ENCODE measurements around the gene IGFBP4. TPM values are rescaled to one million over a fixed set of nuclear protein-coding genes. Genes with fewer than 3 reads are reported as not detected.

IGFBP4 gene
- total RNA-seq, 1 donor, result 314 TPM

DNA sequence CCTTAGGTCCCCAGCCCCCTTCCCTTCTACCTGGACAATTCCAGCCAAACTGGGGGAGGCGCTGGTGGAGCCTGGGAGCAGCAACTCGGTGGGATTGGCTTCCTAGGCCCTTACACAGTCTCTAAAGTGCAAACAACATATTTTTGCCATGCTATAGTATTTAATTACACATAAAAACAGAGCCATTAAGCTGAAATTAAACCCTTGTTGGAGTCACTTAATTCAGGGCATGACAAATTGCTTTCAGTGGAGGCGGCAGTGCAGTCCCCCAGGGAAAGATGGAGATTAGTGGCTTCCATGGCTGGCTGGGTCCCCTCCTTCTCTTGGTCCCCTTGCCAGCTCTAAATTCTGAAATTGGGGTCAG lies 17.3 kb downstream of the IGFBP4 start:
- no peak overlapping the region for H3K4me3 ChIP-seq (ENCODE audit: low read depth, low read length)
- TF ChIP-seq, protein P1, sequence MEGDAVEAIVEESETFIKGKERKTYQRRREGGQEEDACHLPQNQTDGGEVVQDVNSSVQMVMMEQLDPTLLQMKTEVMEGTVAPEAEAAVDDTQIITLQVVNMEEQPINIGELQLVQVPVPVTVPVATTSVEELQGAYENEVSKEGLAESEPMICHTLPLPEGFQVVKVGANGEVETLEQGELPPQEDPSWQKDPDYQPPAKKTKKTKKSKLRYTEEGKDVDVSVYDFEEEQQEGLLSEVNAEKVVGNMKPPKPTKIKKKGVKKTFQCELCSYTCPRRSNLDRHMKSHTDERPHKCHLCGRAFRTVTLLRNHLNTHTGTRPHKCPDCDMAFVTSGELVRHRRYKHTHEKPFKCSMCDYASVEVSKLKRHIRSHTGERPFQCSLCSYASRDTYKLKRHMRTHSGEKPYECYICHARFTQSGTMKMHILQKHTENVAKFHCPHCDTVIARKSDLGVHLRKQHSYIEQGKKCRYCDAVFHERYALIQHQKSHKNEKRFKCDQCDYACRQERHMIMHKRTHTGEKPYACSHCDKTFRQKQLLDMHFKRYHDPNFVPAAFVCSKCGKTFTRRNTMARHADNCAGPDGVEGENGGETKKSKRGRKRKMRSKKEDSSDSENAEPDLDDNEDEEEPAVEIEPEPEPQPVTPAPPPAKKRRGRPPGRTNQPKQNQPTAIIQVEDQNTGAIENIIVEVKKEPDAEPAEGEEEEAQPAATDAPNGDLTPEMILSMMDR (IDR thresholded peaks at IDR 0.05; ENCODE audit: insufficient read depth, low read length), result no peak
- DNase-seq (ENCODE audit: low read depth), result no peak

DNA sequence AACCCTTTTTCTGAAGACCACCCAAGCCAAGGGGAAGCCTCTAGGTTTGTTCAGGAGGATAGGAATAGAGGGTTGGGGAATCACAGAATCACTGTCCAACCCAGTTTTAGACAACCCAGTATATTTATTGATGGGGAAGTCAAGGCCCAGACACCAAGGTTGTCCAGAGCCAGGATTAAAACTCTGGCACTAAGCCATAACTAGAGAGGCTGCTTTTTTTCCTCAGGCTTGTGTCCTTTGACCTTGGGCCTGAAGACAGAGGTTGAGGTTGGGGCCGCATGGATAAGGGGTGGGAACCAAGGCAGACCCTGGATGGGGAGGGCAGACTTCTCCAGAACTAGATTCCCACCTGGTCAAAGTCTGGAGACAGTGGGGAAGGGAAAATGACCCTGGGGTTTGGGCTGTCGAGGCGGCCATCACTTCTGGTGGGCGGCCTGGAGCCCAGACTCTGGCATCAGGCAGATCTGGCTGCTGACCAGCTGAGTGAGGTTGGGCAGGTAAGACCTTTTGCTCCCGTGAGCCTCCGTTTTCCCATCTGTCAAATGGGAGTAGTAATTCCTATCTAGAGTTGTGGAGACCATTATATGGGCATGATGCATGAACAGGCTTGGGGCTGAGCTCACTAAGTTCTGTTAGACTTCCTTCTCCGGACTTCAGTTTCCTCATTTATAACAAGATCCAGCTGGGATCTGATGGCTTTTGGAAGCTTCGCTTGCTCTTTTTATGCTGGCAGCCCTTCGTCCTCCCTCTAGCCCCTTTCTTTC lies 17.9 kb downstream of the IGFBP4 start:
- H3K4me3 ChIP-seq (ENCODE audit: low read depth, low read length), result no peak overlapping the region
- TF ChIP-seq, protein P1 (IDR thresholded peaks at IDR 0.05; ENCODE audit: insufficient read depth, low read length), result no peak
- DNase-seq (ENCODE audit: low read depth), result peak; percentile 63

DNA sequence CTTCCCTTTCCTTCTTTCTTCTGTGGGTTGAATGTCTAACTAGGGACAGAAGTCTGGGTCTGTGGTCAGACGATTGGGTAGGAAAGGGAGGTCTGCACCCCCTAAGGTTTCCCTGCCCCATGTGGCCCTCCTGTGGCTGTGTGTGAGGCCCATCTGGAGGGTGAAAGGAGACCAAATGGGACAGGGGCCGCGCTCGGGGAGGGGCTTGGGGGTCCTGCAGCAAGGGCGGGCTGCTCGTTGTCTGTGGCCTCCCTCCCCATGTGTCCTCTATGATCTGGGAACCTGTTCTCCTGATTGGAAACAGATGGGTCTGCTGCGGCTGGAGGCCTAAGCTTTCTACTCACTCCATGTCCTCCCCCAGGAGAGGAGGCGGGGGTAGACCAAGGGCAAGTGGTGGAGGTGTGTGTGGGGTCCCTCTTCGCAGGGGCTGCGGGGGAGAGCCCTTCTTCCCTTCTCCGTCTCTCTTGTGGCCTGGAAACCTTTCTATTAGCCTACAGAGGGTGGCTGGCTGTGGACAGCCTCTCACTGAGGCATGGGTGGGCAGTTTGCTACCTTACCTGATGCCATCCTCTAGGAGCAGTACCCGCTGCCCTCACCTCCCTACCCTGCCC lies 18.6 kb downstream of the IGFBP4 start:
- DNase-seq (ENCODE audit: low read depth), result no peak
- no peak overlapping the region for H3K4me3 ChIP-seq (ENCODE audit: low read depth, low read length)

DNA sequence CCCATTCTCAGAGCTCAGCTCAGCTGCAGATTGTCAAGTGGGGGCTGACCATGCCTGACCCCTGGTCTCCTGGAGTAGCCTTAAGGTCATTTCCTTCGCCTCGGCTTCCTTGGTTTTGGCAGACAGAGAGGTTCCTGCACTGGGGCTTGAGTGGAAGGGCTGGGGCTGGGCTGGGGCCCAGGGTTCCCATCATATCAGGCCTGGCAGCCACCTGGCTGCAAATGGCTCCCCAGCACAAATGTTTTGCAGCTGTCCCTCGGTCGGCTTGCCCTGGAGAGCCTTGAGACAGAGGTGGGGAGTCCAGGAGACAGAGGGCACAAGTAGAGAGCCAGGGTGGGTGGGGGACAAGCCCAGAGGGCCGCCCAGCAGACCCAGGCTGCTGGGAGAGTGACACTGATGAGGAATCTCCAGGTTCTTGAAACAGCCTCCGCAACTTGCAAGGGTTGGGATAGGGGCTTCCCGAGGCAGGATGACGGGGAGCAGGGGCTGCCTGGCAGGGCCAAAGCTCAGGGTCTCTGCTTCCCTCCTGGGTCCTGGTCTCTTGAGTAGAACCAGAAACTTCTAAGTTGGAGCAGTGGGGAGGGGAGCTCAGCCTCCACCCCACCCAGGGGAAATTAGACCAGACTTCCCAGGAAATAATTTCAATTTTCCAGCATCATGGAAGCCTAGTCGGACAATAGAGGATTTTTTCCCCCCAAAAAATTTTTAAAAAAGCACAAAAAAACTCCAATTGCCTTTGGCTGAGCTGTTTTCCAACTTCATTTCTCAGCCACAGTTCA lies 19.3 kb downstream of the IGFBP4 start:
- H3K4me3 ChIP-seq (ENCODE audit: low read depth, low read length), result no peak overlapping the region
- TF ChIP-seq, protein P1 (IDR thresholded peaks at IDR 0.05; ENCODE audit: insufficient read depth, low read length), result no peak
- DNase-seq (ENCODE audit: low read depth), result no peak

More for the DNA sequence above, 18.6 kb downstream of the IGFBP4 start:
- TF ChIP-seq, protein P1 (IDR thresholded peaks at IDR 0.05; ENCODE audit: insufficient read depth, low read length), result no peak

DNA sequence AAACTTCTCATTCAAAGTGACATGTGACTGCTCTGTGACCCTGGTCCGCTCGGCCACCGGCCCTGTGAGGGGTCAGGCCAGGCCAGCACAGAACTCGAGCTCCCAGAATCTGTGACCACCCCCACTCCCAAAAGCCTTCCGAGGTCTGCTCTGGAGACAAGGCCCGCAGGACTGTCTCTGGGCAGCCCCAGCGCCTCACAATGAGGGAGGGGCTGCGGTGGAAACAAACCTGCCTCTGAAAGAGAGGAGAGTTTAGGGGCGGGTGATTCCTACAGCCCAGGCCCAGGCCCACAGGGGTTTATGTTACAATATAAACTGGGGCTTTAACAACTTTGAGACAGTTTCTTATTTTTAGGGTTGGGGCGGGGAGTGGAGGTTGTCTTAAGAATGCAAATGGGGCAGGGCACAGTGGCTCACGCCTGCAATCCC lies 19.9 kb downstream of the IGFBP4 start:
- DNase-seq (ENCODE audit: low read depth), result no peak
- TF ChIP-seq, protein P1 (IDR thresholded peaks at IDR 0.05; ENCODE audit: insufficient read depth, low read length), result no peak
- H3K4me3 ChIP-seq (ENCODE audit: low read depth, low read length), result no peak overlapping the region

DNA sequence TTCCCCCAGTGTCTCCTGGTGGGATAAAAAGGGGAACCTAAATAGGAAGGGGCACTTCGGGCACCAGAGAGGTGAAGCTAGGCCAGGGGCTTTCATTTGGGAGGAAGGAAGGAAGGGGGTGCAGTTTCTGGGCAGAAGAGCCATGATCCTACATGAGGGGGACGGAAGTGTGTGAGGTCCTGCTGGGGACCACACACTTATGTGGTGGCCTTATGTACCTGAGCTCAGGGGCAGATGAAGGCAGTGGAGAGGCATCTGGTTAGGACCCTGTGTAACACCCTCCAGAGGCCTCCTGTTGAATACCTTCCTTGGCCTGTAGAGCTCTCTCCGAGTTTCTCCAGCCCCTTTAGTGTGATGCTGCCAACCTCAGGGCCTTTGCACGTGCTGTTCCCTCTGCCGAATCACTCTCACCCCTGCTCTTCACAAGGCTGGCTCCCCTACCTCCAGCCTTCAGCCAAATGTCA lies 21.2 kb downstream of the IGFBP4 start:
- no peak overlapping the region for H3K4me3 ChIP-seq (ENCODE audit: low read depth, low read length)
- no peak for DNase-seq (ENCODE audit: low read depth)
- TF ChIP-seq, protein P1 (IDR thresholded peaks at IDR 0.05; ENCODE audit: insufficient read depth, low read length), result no peak
